ACC112 (cell line): ENCODE measurements around the gene DSCAM.
"Not testable (repeated sequence)": the region's sequence is repeated elsewhere in the genome, so short reads cannot be mapped to it uniquely, and the experiment has no call there.

Experiments used
- H2AFZ ChIP-seq: fragments of 200-600 bp; sonication (generic); one replicate; pipeline ENCODE4 v1.6.0; 2017; ENCODE audit warnings: antibody characterized with exemption, low read length; ENCODE audit not compliant: unreplicated experiment
- H3K27ac ChIP-seq: fragments of 200-600 bp; sonication (generic); 2 replicates; pipeline ENCODE4 v1.5.1; 2014; ENCODE audit warnings: low read depth, mild to moderate bottlenecking, antibody characterized with exemption, low read length, moderate library complexity
- H3K27me3 ChIP-seq: fragments of 200-600 bp; sonication (generic); 2 replicates; pipeline ENCODE4 v1.6.1; 2014; ENCODE audit warnings: mild to moderate bottlenecking, antibody characterized with exemption, low read length, moderate library complexity, mixed read lengths; ENCODE audit not compliant: insufficient read depth
- H3K36me3 ChIP-seq: fragments of 200-600 bp; sonication (generic); 2 replicates; pipeline ENCODE4 v1.6.1; 2016; ENCODE audit warnings: mild to moderate bottlenecking, antibody characterized with exemption, low read length, moderate library complexity, mixed read lengths; ENCODE audit not compliant: insufficient read depth
- H3K4me1 ChIP-seq: fragments of 200-600 bp; sonication (generic); one replicate; pipeline ENCODE4 v1.6.1; 2016; ENCODE audit warnings: low read length, mixed read lengths; ENCODE audit not compliant: insufficient read depth, unreplicated experiment, control insufficient read depth
- H3K4me3 ChIP-seq: fragments of 200-600 bp; sonication (generic); 2 replicates; pipeline ENCODE4 v1.5.1; 2014; ENCODE audit warnings: mild to moderate bottlenecking, low read depth, low read length
- H3K79me2 ChIP-seq: fragments of 200-600 bp; sonication (generic); one replicate; pipeline ENCODE4 v1.6.0; 2016; ENCODE audit warnings: low read length; ENCODE audit not compliant: control insufficient read depth, unreplicated experiment, insufficient read depth

The DSCAM gene

DNA sequence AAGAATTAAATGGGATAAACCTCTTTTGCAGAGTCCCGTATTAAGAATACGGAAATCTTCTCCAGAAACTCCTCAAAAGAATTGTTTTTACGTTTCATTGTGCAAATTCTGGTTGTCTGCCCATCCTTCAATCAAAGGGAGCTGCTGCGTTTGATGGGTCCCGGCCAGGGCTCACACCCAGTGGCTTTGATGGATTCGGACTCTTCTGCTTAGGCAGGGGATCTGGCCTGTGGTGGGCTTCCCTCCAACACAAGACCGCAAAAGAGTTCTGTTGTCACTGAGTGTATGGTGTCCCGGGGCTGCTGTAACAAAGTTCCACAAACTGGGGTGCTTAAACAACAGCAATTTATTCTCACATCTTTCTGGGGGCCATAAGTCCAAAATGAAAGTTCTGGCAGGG, 577.7 kb downstream of the DSCAM start:
- no peaks in the 10 kb centered on the region for H3K36me3 ChIP-seq
- no peak overlapping the region for H2AFZ ChIP-seq
- H3K27ac ChIP-seq: no peak overlapping the region
- H3K27me3 ChIP-seq: no peaks in the 10 kb centered on the region
- no peak overlapping the region for H3K4me3 ChIP-seq
- H3K4me1 ChIP-seq: no peaks in the 10 kb centered on the region
- no peaks in the 10 kb centered on the region for H3K79me2 ChIP-seq

- not testable (repeated sequence) for H3K79me2 ChIP-seq, H3K4me3 ChIP-seq, H2AFZ ChIP-seq, H3K36me3 ChIP-seq, H3K27ac ChIP-seq, H3K4me1 ChIP-seq, H3K27me3 ChIP-seq
These were observed 588.5 kb downstream of the DSCAM start for GRCh38 chr21:40258456-40258855.

GRCh38 chr21:40257342-40257741, 589.6 kb downstream of the DSCAM start:
- H3K27me3 ChIP-seq: no peaks in the 10 kb centered on the region
- no peaks in the 10 kb centered on the region for H3K79me2 ChIP-seq
- H3K4me1 ChIP-seq: no peaks in the 10 kb centered on the region
- H3K27ac ChIP-seq: no peak overlapping the region
- H2AFZ ChIP-seq: no peak overlapping the region
- no peaks in the 10 kb centered on the region for H3K36me3 ChIP-seq
- no peak overlapping the region for H3K4me3 ChIP-seq

- Histone ChIP-seq H3K4me3 (no peak overlapping the region), H2AFZ (no peak overlapping the region)
These were observed 591.2 kb downstream of the DSCAM start for GRCh38 chr21:40255518-40256444.

DNA sequence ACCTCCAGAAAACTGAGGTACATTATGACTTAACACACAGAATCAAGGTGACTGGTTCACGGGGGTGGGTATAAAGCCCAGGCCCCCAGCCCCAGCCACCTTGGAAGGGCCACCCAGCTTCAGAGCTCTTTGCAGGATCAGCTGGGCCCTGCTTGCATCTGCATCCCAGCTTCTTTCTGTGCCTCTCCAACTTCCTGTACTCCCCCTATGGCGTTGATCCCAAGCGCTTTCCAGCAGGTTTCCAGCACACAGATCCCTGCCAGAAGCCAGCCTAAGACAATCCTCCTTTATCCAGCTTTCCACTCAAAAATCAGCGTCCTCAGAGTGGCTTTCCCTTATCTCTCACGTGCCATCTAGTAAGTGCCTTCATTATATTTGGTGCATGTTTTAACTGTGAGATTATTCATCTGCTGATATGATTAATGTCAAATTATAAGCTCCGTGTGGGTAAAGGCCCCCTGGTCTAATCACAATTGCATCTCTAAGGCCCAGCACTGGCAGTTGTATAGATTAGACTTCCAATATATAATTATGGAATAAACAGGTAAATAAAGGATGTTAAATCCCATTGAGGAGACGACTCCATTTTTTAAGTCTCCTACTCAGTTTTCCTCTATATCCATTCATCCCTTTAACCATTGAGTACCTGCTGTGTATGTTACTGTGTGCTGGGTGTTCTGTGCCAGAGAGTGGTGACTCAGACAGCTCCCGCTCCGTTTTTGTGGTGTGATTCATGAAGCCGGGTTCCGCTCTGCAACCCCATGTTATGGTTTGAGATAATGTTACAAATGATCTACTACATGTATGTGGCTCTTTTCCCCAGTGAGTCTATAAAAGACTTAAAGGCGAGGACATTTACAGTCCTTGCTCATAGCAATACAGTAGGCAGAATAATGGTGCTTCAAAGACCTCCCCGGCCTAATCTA, 592.2 kb downstream of the DSCAM start:
- H2AFZ ChIP-seq: no peak overlapping the region
- H3K4me3 ChIP-seq: no peak overlapping the region
- no peaks in the 10 kb centered on the region for H3K36me3 ChIP-seq
- no peaks in the 10 kb centered on the region for H3K79me2 ChIP-seq
- no peaks in the 10 kb centered on the region for H3K27me3 ChIP-seq
- no peak overlapping the region for H3K27ac ChIP-seq
- H3K4me1 ChIP-seq: no peaks in the 10 kb centered on the region

More at GRCh38 chr21:40255518-40256444, 591.2 kb downstream of the DSCAM start:
- no peaks in the 10 kb centered on the region for H3K36me3 ChIP-seq
- H3K4me1 ChIP-seq: no peaks in the 10 kb centered on the region
- H3K27me3 ChIP-seq: no peaks in the 10 kb centered on the region
- no peaks in the 10 kb centered on the region for H3K79me2 ChIP-seq
- H3K27ac ChIP-seq: no peak overlapping the region

- H3K79me2 ChIP-seq: no peaks in the 10 kb centered on the region
- H3K27ac ChIP-seq: no peak overlapping the region
- no peaks in the 10 kb centered on the region for H3K27me3 ChIP-seq
- no peaks in the 10 kb centered on the region for H3K36me3 ChIP-seq
- H3K4me3 ChIP-seq: no peak overlapping the region
- no peaks in the 10 kb centered on the region for H3K4me1 ChIP-seq
- no peak overlapping the region for H2AFZ ChIP-seq
These were observed 593.8 kb downstream of the DSCAM start for GRCh38 chr21:40253112-40253511.

- H2AFZ ChIP-seq: no peak overlapping the region
- no peaks in the 10 kb centered on the region for H3K36me3 ChIP-seq
- H3K27ac ChIP-seq: no peak overlapping the region
- no peaks in the 10 kb centered on the region for H3K27me3 ChIP-seq
- H3K4me3 ChIP-seq: no peak overlapping the region
- no peaks in the 10 kb centered on the region for H3K4me1 ChIP-seq
- H3K79me2 ChIP-seq: no peaks in the 10 kb centered on the region
These were observed 596.3 kb downstream of the DSCAM start for GRCh38 chr21:40250514-40251294.

- Histone ChIP-seq H3K36me3 (no peaks in the 10 kb centered on the region), H3K4me1 (no peaks in the 10 kb centered on the region), H3K27me3 (no peaks in the 10 kb centered on the region), H3K4me3 (no peak overlapping the region), H2AFZ (no peak overlapping the region), H3K79me2 (no peaks in the 10 kb centered on the region), H3K27ac (no peak overlapping the region)
These were observed 602.0 kb downstream of the DSCAM start for GRCh38 chr21:40244981-40245380.

GRCh38 chr21:40243685-40244084, 603.3 kb downstream of the DSCAM start:
- no peaks in the 10 kb centered on the region for H3K4me1 ChIP-seq
- H3K36me3 ChIP-seq: no peaks in the 10 kb centered on the region
- H3K27ac ChIP-seq: no peak overlapping the region
- H3K27me3 ChIP-seq: no peaks in the 10 kb centered on the region
- H3K79me2 ChIP-seq: no peaks in the 10 kb centered on the region
- no peak overlapping the region for H2AFZ ChIP-seq
- H3K4me3 ChIP-seq: no peak overlapping the region

DNA sequence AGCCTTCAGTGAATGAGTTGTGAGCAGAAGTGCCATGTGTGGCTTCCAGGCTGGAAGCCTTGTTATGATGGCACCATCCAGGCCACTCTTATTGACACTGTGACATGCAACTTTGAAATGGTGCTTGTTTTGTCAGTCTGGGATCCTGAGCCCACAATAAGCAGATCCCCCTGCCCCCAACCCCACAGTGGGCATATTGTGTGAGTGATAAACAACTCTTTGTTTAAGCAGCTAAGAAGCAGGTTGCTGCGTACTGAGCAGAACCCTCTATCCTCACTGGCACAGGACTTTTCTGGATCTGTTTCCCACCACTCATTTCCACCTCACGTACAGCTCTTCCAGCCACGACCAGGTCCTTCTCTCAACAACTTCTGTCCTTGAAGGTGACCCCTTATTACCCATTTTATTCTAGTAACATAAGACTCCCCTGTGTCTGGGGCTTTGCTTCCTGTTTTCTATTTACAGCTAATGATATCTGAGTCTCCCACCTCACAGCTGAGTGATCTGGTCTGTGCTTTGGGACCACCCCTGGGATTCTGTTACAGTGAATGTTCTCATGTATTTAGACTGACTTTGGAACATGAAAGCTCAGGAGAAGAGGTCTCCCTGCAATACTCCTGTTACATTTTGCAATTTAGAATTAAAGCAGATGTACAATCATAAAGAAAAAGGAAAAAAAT, 604.2 kb downstream of the DSCAM start:
- no peaks in the 10 kb centered on the region for H3K79me2 ChIP-seq
- H3K4me1 ChIP-seq: no peaks in the 10 kb centered on the region
- H3K27ac ChIP-seq: no peak overlapping the region
- no peaks in the 10 kb centered on the region for H3K36me3 ChIP-seq
- no peaks in the 10 kb centered on the region for H3K27me3 ChIP-seq
- no peak overlapping the region for H3K4me3 ChIP-seq
- H2AFZ ChIP-seq: no peak overlapping the region
